IPS-18c (cell line): ENCODE results near the gene REEP3.
"Not testable (repeated sequence)": the region's sequence is repeated elsewhere in the genome, so short reads cannot be mapped to it uniquely, and the experiment has no call there.

Experiments
- H3K4me3 ChIP-seq: 2 replicates; pipeline ENCODE4 v1.7.0; 2013; ENCODE audit warnings: low read depth, mild to moderate bottlenecking, low read length, moderate library complexity; ENCODE audit not compliant: insufficient read depth
- H3K9me3 ChIP-seq: one replicate; pipeline ENCODE4 v1.6.1; 2013; ENCODE audit warnings: mild to moderate bottlenecking, low read length, moderate library complexity; ENCODE audit not compliant: control insufficient read depth, insufficient read depth

Gene REEP3

DNA sequence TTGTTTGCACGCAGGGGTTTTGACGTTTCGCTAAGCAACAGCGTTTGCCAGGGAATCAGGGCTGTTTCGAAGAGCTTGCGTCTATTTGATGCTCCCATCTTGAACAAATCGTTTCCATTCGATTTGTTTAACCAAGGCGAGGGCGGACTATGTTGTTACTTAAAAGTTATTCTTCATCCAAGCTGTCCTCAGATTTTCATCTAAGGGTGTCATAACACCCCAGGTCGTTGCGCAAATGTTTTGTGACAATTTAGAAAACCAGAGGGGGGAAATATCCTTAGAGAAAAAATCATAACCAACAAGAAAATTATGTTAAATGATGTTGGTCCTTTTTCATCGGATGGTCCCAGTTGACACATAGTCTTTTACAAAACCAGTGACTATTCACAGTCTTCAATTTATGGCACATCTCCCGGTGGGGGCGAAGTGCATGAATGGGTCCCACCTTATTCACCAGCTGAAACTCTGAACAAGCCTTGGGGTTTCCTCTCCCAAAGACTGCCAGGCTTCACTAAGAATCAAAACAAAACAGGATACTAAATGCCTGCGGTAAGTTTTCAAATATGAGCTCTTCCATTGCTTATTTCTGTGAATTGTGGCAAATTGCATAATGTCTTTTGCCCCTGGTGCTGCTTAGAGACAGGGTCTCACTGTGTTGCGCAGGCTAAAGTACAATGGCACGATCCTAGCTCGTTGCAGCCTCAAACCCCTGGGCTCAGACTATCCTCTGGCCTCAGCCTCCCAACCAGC is 109.9 kb downstream of the REEP3 start:
- peak overlapping the region; percentile 71 for H3K4me3 ChIP-seq

DNA sequence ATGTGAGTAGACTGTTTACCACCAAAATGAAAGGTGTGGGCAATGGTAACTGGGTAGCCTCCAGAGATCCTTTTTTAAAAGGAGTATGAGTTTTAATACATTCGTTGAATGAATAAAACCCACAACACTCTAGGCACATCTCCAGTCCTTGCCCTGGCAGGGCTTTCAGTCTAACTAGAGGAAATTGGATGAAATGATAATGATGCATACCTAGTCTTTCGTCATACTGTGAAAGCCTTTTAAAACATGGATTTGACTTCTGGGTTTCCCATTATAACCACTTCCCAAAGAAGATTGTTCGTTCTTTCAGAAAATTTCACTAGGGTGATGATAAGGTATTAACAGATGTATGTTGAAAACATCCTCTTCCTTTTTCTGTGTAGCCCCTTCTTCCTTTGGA is 110.8 kb downstream of the REEP3 start:
- Histone ChIP-seq H3K9me3 (no peaks in the 10 kb centered on the region), H3K4me3 (no peak overlapping the region)

More for the DNA sequence above, 109.9 kb downstream of the REEP3 start:
- no peaks in the 10 kb centered on the region for H3K9me3 ChIP-seq

DNA sequence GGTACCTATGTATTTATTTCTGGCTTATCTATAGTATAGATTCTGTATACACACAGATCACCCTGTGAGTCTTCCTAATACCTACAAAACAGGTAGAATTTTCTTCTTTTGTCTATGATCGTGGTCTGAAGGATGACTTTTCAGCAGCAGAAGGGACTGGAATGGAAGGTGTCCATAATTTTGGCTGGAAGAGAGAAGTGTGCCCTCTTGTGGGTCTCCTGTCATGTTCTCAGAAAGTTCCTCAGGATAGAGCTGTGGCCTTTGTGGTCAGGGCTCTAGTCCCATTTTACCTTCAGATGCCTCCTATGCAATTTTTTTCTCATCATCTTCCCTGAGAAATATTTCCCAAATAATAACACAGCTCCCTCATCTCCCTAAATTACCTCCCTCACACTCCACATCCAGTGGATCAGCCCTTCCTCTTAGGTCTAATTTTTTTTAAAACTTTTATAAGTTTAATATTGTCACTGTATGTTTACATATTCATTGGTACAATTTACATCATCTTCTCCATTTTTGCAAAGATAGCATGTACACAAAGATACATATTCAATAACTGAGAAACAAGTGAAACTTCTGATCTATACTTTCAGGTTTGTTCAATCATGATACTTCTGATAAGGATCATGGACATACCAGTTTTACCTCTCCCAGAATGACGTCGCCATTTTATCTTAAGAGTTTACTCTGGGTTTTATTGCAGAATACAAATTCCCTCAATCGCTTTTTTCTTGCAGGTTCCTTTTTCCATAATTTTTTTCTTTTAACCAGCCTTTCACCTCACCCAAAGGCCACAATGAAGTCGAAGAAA is 112.7 kb downstream of the REEP3 start:
- no peaks in the 10 kb centered on the region for H3K9me3 ChIP-seq

GRCh38 chr10:63634488-63635065 is 113.4 kb downstream of the REEP3 start:
- no peak overlapping the region for H3K4me3 ChIP-seq
- H3K9me3 ChIP-seq, result no peaks in the 10 kb centered on the region

More for the DNA sequence above, 112.7 kb downstream of the REEP3 start:
- H3K4me3 ChIP-seq, result no peak overlapping the region

DNA sequence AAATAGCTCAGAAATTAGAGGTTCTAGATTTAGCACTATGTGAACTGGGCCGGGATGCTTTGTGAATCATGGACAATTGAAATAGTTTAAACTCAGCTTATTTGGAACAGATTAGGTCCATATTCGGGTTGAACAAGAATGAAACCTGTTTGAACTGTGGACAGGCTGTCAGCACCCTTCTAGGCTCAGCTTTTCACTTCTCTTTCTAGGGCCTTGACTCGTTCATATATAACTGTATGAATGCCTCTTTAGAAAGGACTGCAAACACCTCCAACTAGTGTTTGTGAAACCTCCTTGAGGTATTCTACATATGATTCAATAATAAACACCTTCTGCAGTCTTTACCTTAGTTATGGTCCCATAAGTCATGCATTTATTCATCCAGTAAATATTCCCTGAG is 115.6 kb downstream of the REEP3 start:
- H3K4me3 ChIP-seq, result no peak overlapping the region
- no peaks in the 10 kb centered on the region for H3K9me3 ChIP-seq

DNA sequence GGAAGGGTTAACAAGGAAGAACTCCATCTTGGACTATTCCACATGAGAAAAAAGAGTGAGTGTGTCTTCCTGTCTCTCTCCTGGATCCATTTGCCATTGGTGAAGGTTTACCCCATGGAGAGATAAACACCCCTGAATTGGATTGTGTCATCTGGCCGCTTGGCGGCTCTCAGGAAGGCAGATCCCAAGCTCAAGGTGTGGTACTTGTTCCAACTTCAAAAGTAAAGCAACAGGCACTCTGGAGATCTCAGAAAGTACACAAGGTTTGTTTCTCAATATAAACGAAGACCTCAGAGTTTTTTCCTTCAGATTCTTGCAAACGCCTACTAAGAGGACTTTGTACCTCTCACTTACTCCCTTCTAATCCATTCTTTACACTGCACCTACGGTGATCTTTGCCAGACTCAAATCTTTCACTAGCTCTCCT is 116.7 kb downstream of the REEP3 start:
- H3K9me3 ChIP-seq, result no peaks in the 10 kb centered on the region
- H3K4me3 ChIP-seq, result no peak overlapping the region

DNA sequence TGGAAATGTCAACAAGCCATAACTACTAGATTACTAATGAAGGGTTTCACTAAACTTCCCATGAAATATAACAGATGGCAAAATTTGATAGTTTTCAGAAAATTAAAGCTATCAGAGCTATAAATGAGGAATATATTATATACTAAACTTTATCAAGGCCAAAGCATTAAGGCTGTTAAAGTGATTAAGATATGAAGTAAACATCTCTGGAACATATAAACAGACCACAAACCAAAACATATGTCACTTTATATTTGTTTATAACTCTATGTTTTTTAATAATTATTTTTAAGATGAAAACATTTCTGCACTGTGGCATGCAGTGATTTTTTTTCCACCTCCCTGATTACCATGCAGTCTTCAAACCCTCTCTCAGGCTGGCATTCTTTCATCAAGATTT is 120.2 kb downstream of the REEP3 start:
- Histone ChIP-seq H3K4me3 (no peak overlapping the region), H3K9me3 (no peaks in the 10 kb centered on the region)

DNA sequence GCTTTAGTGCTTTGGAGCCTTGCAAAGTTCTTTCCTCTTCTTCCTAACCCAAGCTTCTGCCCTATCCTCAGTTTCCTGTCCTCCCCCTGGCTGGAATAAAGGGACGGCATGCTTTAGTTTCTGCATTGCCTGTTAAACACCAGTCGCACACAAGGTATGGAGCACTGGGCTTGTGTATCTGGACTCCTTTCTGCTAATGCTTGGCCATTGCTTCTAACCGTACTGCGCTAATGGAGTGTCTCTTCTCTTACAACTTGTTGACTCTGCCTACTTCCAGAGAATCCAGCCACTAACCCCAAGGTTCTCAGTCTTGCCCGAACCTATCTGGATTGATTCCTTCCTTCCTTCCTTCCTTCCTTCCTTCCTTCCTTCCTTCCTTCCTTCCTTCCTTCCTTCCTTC is 120.6 kb downstream of the REEP3 start:
- no peak overlapping the region for H3K4me3 ChIP-seq
- H3K9me3 ChIP-seq, result no peaks in the 10 kb centered on the region

DNA sequence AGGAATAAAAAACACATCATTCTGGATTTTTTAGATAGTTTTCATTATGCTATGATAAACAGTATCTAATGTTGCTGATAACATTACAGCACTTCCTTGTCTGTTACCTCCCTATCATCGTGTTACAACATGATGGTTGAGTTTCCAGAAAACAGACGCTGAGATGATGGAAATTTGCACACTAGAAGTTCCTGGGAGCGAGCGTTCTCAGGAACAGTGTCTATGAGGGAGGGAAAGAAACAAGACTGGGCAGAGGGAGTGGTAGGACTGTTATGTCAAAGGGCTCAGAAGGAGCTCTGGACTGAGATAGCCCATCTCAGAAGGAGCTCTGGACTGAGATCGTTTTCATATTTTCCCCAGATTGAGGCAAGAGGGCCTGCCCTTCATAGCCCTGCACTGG is 121.6 kb downstream of the REEP3 start:
- no peaks in the 10 kb centered on the region for H3K9me3 ChIP-seq
- H3K4me3 ChIP-seq, result no peak overlapping the region

GRCh38 chr10:63644418-63645142 is 123.4 kb downstream of the REEP3 start:
- Histone ChIP-seq H3K4me3 (no peak overlapping the region), H3K9me3 (no peaks in the 10 kb centered on the region)

- Histone ChIP-seq H3K4me3 (no peak overlapping the region), H3K9me3 (no peaks in the 10 kb centered on the region)
These were observed 124.0 kb downstream of the REEP3 start for GRCh38 chr10:63645195-63645594.

GRCh38 chr10:63646491-63646890 is 125.3 kb downstream of the REEP3 start:
- H3K9me3 ChIP-seq, result no peaks in the 10 kb centered on the region

GRCh38 chr10:63651864-63652263 is 130.7 kb downstream of the REEP3 start:
- Histone ChIP-seq H3K9me3 (no peaks in the 10 kb centered on the region), H3K4me3 (no peak overlapping the region)

More at GRCh38 chr10:63646491-63646890, 125.3 kb downstream of the REEP3 start:
- no peak overlapping the region for H3K4me3 ChIP-seq

- Histone ChIP-seq H3K9me3 (no peaks in the 10 kb centered on the region), H3K4me3 (no peak overlapping the region)
These were observed 132.5 kb downstream of the REEP3 start for GRCh38 chr10:63653747-63654146.

- H3K4me3 ChIP-seq, result no peak overlapping the region
These were observed 136.6 kb downstream of the REEP3 start for GRCh38 chr10:63657761-63658160.

GRCh38 chr10:63660941-63661340 is 139.7 kb downstream of the REEP3 start:
- not testable (repeated sequence) for H3K4me3 ChIP-seq, H3K9me3 ChIP-seq

More at GRCh38 chr10:63657761-63658160, 136.6 kb downstream of the REEP3 start:
- H3K9me3 ChIP-seq, result no peaks in the 10 kb centered on the region

DNA sequence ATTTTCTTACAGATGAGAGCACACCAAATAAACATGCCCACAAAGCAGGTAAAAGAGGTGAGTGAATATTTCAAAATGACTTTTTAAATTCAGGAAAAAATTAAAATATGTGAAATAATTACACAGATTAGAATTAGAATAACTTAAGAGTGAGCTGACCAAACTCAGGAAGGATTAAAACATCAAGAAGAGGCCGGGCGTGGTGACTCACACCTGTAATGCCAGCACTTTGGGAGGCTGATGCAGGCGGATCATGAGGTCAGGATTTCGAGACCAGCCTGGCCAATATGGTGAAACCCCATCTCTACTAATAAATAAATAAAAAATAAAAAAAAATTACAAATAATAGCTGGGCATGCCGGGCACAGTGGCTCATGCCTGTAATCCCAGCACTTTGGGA is 140.1 kb downstream of the REEP3 start:
- Histone ChIP-seq H3K9me3 (no peaks in the 10 kb centered on the region), H3K4me3 (no peak overlapping the region)
